Measurements from ENCODE around the gene TLE5.

TLE5 gene

GRCh38 chr19:3010871-3011270, 51.4 kb downstream of the TLE5 start:
- H3K9me3 ChIP-seq (replicated peaks in 1 of 2; ENCODE audit: control insufficient read depth in 2 of 2, insufficient read depth in 1 of 2, low read depth in 1 of 2, low read length in 2 of 2): no peaks in the 10 kb centered on the region
- H3K14ac ChIP-seq (ENCODE audit: low read length): no peak overlapping the region
- H3K4me3 ChIP-seq (ENCODE audit: low read length in 2 of 2): no peak overlapping the region
- peak overlapping the region; percentile 98 for H2BK15ac ChIP-seq (ENCODE audit: low read length)
- H3K9ac ChIP-seq (ENCODE audit: low read depth, low read length, poor library complexity): no peak overlapping the region
- H2BK5ac ChIP-seq (ENCODE audit: low read length): no peak overlapping the region
- no peak overlapping the region for H4K8ac ChIP-seq (ENCODE audit: low read depth, low read length)
- H3K4ac ChIP-seq (ENCODE audit: low read length): no peak overlapping the region
- H4K91ac ChIP-seq (ENCODE audit: low read depth, low read length, poor library complexity): no peak overlapping the region
- H2BK120ac ChIP-seq (ENCODE audit: low read depth, low read length): no peak overlapping the region
- no peak overlapping the region for H3K4me2 ChIP-seq (ENCODE audit: insufficient read depth, low read length, poor library complexity, severe bottlenecking)
- H3K4me1 ChIP-seq (ENCODE audit: control insufficient read depth in 2 of 2, insufficient read depth in 1 of 2, low read depth in 1 of 2, low read length in 2 of 2): peaks cover 0 to 12% of the 10 kb centered on the region in 2 donors
- H3K79me1 ChIP-seq (ENCODE audit: low read depth, low read length): no peaks in the 10 kb centered on the region
- no peaks in the 10 kb centered on the region for H3K36me3 ChIP-seq (replicated peaks in 1 of 2; ENCODE audit: control insufficient read depth in 2 of 2, insufficient read depth in 2 of 2, low read length in 2 of 2)
- WGBS, 2 donors (ENCODE audit: extremely low coverage in 2 of 2, insufficient read length in 2 of 2, insufficient replicate concordance in 1 of 2): no CpG with 5 or more reads among the region's 13 CpGs
- H2AK5ac ChIP-seq (ENCODE audit: low read depth, low read length): peak overlapping the region; percentile 68
- H3K18ac ChIP-seq (ENCODE audit: low read length): peak overlapping the region; percentile 11
- no peak overlapping the region for H2AFZ ChIP-seq (ENCODE audit: low read length)
- peaks cover 0 to 21% (median 2%) of the 10 kb centered on the region in 3 experiments for H3K27me3 ChIP-seq (ENCODE audit: control insufficient read depth in 3 of 3, insufficient read depth in 3 of 3, low read depth in 1 of 3, low read length in 3 of 3)
- no peak for DNase-seq (ENCODE audit: low spot score)
- H3K23ac ChIP-seq (ENCODE audit: low read depth, low read length, poor library complexity): no peak overlapping the region
- H3K27ac ChIP-seq (replicated peaks; ENCODE audit: low read length): no peak overlapping the region
- H2BK12ac ChIP-seq (ENCODE audit: low read length): no peak overlapping the region

GRCh38 chr19:3008994-3009393, 53.3 kb downstream of the TLE5 start:
- Histone ChIP-seq H2AFZ (ENCODE audit: low read length) (no peak overlapping the region), H3K4me3 (ENCODE audit: low read length in 2 of 2) (no peak overlapping the region), H3K23ac (ENCODE audit: low read depth, low read length, poor library complexity) (no peak overlapping the region), H3K4me2 (ENCODE audit: insufficient read depth, low read length, poor library complexity, severe bottlenecking) (no peak overlapping the region), H3K36me3 (replicated peaks in 1 of 2; ENCODE audit: control insufficient read depth in 2 of 2, insufficient read depth in 2 of 2, low read length in 2 of 2) (no peaks in the 10 kb centered on the region), H3K79me1 (ENCODE audit: low read depth, low read length) (no peaks in the 10 kb centered on the region), H2BK15ac (ENCODE audit: low read length) (no peak overlapping the region), H3K18ac (ENCODE audit: low read length) (no peak overlapping the region), H4K8ac (ENCODE audit: low read depth, low read length) (no peak overlapping the region), H3K14ac (ENCODE audit: low read length) (no peak overlapping the region), H3K27me3 (ENCODE audit: control insufficient read depth in 3 of 3, insufficient read depth in 3 of 3, low read depth in 1 of 3, low read length in 3 of 3) (peaks cover 0 to 40% (median 2%) of the 10 kb centered on the region in 3 experiments), H2BK120ac (ENCODE audit: low read depth, low read length) (no peak overlapping the region), H2BK12ac (ENCODE audit: low read length) (no peak overlapping the region), H3K27ac (replicated peaks; ENCODE audit: low read length) (no peak overlapping the region), H3K4ac (ENCODE audit: low read length) (no peak overlapping the region), H3K4me1 (ENCODE audit: control insufficient read depth in 2 of 2, insufficient read depth in 1 of 2, low read depth in 1 of 2, low read length in 2 of 2) (peaks cover 2 to 12% of the 10 kb centered on the region in 2 donors), H3K9me3 (replicated peaks in 1 of 2; ENCODE audit: control insufficient read depth in 2 of 2, insufficient read depth in 1 of 2, low read depth in 1 of 2, low read length in 2 of 2) (no peaks in the 10 kb centered on the region), H3K9ac (ENCODE audit: low read depth, low read length, poor library complexity) (no peak overlapping the region), H4K91ac (ENCODE audit: low read depth, low read length, poor library complexity) (no peak overlapping the region), H2AK5ac (ENCODE audit: low read depth, low read length) (no peak overlapping the region), H2BK5ac (ENCODE audit: low read length) (no peak overlapping the region)
- no CpG with 5 or more reads among the region's 6 CpGs for WGBS, 2 donors (ENCODE audit: extremely low coverage in 2 of 2, insufficient read length in 2 of 2, insufficient replicate concordance in 1 of 2)
- DNase-seq (ENCODE audit: low spot score): no peak

GRCh38 chr19:3007975-3008374, 54.3 kb downstream of the TLE5 start:
- Histone ChIP-seq H3K9me3 (replicated peaks in 1 of 2; ENCODE audit: control insufficient read depth in 2 of 2, insufficient read depth in 1 of 2, low read depth in 1 of 2, low read length in 2 of 2) (no peaks in the 10 kb centered on the region), H3K23ac (ENCODE audit: low read depth, low read length, poor library complexity) (no peak overlapping the region), H3K27ac (replicated peaks; ENCODE audit: low read length) (no peak overlapping the region), H2BK120ac (ENCODE audit: low read depth, low read length) (no peak overlapping the region), H2AK5ac (ENCODE audit: low read depth, low read length) (peak overlapping the region; percentile 63), H2AFZ (ENCODE audit: low read length) (no peak overlapping the region), H3K79me1 (ENCODE audit: low read depth, low read length) (no peaks in the 10 kb centered on the region), H2BK12ac (ENCODE audit: low read length) (no peak overlapping the region), H3K4me1 (ENCODE audit: control insufficient read depth in 2 of 2, insufficient read depth in 1 of 2, low read depth in 1 of 2, low read length in 2 of 2) (peaks cover 2 to 7% of the 10 kb centered on the region in 2 donors), H3K18ac (ENCODE audit: low read length) (peak overlapping the region; percentile 48), H3K4me3 (ENCODE audit: low read length in 2 of 2) (no peak overlapping the region), H2BK5ac (ENCODE audit: low read length) (peak overlapping the region; percentile 39), H2BK15ac (ENCODE audit: low read length) (no peak overlapping the region), H3K36me3 (replicated peaks in 1 of 2; ENCODE audit: control insufficient read depth in 2 of 2, insufficient read depth in 2 of 2, low read length in 2 of 2) (no peaks in the 10 kb centered on the region), H3K27me3 (ENCODE audit: control insufficient read depth in 3 of 3, insufficient read depth in 3 of 3, low read depth in 1 of 3, low read length in 3 of 3) (peaks cover 0 to 41% (median 2%) of the 10 kb centered on the region in 3 experiments), H4K8ac (ENCODE audit: low read depth, low read length) (no peak overlapping the region), H3K4ac (ENCODE audit: low read length) (no peak overlapping the region), H3K4me2 (ENCODE audit: insufficient read depth, low read length, poor library complexity, severe bottlenecking) (no peak overlapping the region), H3K14ac (ENCODE audit: low read length) (peak overlapping the region; percentile 97), H4K91ac (ENCODE audit: low read depth, low read length, poor library complexity) (peak overlapping the region; percentile 3), H3K9ac (ENCODE audit: low read depth, low read length, poor library complexity) (no peak overlapping the region)
- DNase-seq (ENCODE audit: low spot score): no peak
- no CpG with 5 or more reads among the region's 9 CpGs for WGBS, 2 donors (ENCODE audit: extremely low coverage in 2 of 2, insufficient read length in 2 of 2, insufficient replicate concordance in 1 of 2)

- DNase-seq (ENCODE audit: low spot score): no peak
- peak overlapping the region in 1 of 2 donors; percentile 47 for H3K4me3 ChIP-seq (ENCODE audit: low read length in 2 of 2)
- H3K79me1 ChIP-seq (ENCODE audit: low read depth, low read length): no peaks in the 10 kb centered on the region
- no peak overlapping the region for H2BK5ac ChIP-seq (ENCODE audit: low read length)
- H2BK12ac ChIP-seq (ENCODE audit: low read length): no peak overlapping the region
- H2BK15ac ChIP-seq (ENCODE audit: low read length): peak overlapping the region; percentile 92
- peak overlapping the region; percentile 56 for H3K14ac ChIP-seq (ENCODE audit: low read length)
- peaks cover 0 to 33% (median 2%) of the 10 kb centered on the region in 3 experiments for H3K27me3 ChIP-seq (ENCODE audit: control insufficient read depth in 3 of 3, insufficient read depth in 3 of 3, low read depth in 1 of 3, low read length in 3 of 3)
- WGBS, 2 donors (ENCODE audit: extremely low coverage in 2 of 2, insufficient read length in 2 of 2, insufficient replicate concordance in 1 of 2): no CpG with 5 or more reads among the region's 37 CpGs
- H4K91ac ChIP-seq (ENCODE audit: low read depth, low read length, poor library complexity): no peak overlapping the region
- H3K4me1 ChIP-seq (ENCODE audit: control insufficient read depth in 2 of 2, insufficient read depth in 1 of 2, low read depth in 1 of 2, low read length in 2 of 2): peaks cover 2 to 3% of the 10 kb centered on the region in 2 donors
- peak overlapping the region; percentile 73 for H3K23ac ChIP-seq (ENCODE audit: low read depth, low read length, poor library complexity)
- H3K27ac ChIP-seq (replicated peaks; ENCODE audit: low read length): no peak overlapping the region
- no peak overlapping the region for H3K4ac ChIP-seq (ENCODE audit: low read length)
- H2AFZ ChIP-seq (ENCODE audit: low read length): no peak overlapping the region
- H3K9me3 ChIP-seq (replicated peaks in 1 of 2; ENCODE audit: control insufficient read depth in 2 of 2, insufficient read depth in 1 of 2, low read depth in 1 of 2, low read length in 2 of 2): no peaks in the 10 kb centered on the region
- H3K18ac ChIP-seq (ENCODE audit: low read length): peak overlapping the region; percentile 57
- H2BK120ac ChIP-seq (ENCODE audit: low read depth, low read length): no peak overlapping the region
- H3K4me2 ChIP-seq (ENCODE audit: insufficient read depth, low read length, poor library complexity, severe bottlenecking): no peak overlapping the region
- H2AK5ac ChIP-seq (ENCODE audit: low read depth, low read length): peak overlapping the region; percentile 46
- H3K36me3 ChIP-seq (replicated peaks in 1 of 2; ENCODE audit: control insufficient read depth in 2 of 2, insufficient read depth in 2 of 2, low read length in 2 of 2): no peaks in the 10 kb centered on the region
- H4K8ac ChIP-seq (ENCODE audit: low read depth, low read length): no peak overlapping the region
- H3K9ac ChIP-seq (ENCODE audit: low read depth, low read length, poor library complexity): no peak overlapping the region
Measured at GRCh38 chr19:3006075-3006767, 56.1 kb downstream of the TLE5 start.

Data from neuronal stem cell (in vitro differentiated cells).